KBM-7 (cell line): Measurements from ENCODE around the gene SULT2B1.
"Not testable (repeated sequence)": the region's sequence is repeated elsewhere in the genome, so short reads cannot be mapped to it uniquely, and the experiment has no call there.

Source experiments
- DNase-seq: peaks from one replicate; pipeline ENCODE4 v3.0.0-alpha.2; 2015
- in situ Hi-C: fragments of 300-500 bp; cut with MboI; formaldehyde crosslinking; loops from 2 replicates; pipeline ENCODE4 v1.14.3; 2020; ENCODE audit warnings: low sequenced_read_pairs, low pct_unique_long_range_greater_than_20kb, mixed read lengths

Gene SULT2B1

DNA sequence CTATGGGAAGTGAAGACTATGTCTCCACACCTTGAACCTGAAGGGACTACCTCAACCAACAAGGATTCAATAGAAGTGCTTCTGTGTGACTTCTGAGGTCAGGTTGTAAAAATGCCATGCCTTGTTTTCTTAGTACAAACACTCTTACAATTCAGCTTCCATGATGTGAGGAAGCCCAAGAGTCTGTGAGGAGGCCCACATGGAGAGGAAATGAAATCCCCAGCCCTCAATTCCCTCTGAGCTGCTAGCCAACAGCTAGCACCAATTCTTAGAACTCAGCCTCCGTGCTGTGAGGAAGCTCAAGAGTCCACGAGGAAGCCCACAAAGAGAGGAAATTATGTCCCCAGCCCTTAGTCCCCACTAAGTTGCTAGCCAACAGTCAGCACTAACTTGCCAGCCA is 27.8 kb upstream of the SULT2B1 start:
- DNase-seq: no peak
- in situ Hi-C loops: no loop called here

DNA sequence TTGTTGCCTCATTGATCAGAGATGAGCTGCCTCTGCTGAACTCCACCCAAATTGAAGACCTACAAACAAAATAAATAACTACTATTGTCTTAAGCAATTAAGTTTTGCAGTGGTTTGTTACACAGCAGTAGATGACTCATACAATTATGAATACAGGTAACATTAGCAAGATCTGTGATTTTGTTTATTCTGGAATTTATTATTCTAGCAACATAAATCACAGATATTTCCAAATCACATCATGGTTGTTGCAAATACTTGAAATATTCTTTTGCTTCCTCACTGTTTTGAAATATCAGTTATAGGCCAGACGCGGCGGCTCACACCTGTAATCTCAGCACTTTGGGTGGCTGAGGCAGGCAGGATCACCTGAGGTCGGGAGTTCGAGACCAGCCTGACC is 27.2 kb upstream of the SULT2B1 start:
- in situ Hi-C loops: no loop called here

DNA sequence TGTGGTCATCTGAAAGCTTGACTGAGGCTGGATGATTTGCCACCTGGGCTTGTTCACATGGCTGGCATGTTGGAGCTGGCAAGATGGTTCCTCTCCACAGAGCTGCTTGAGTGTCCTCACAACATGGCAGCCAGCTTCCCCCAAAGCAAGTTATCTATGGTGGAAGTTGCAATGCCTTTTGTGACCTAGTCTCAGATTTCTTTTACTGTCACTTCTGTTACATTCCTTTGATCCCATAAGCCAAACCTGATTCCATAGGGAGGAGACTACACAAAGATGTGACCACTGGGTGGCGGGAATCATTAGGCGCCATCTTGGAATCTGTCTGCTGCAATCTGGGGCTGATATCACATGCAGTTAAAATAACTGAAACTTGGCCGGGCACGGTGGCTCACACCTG is 22.8 kb upstream of the SULT2B1 start:
- in situ Hi-C loops: no loop called here
- DNase-seq: no peak

More for the DNA sequence above, 27.2 kb upstream of the SULT2B1 start:
- DNase-seq: no peak

DNA sequence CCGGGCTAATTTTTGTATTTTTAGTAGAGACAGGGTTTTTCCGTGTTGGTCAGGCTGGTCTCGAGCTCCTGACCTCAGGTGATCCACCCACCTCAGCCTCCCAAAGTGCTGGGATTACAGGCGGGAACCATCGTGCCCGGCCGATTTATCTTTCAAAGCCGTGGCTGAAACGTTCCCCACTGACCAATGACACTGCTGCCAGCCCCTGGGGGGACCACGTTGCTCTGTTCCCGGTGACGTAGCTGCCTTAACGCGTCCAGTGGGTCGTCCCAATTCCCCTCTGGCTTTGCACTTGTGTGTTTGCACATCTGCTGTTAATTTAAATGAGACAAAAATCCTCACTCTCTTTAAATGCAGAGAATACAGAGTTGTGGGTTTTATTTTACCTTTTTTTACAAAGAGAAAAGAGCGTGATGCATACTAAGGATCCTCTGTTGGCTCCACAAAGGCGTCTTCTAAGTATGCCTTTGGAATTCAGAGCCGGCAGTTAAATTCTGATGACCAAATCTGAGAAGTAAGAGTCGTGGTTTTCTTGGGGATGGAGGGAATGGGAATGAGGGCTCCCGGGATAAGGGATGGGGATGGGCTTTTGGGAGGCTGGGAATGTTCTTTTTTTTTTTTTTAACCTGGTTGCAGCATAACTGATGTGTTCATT is 21.8 kb upstream of the SULT2B1 start:
- no peak for DNase-seq

DNA sequence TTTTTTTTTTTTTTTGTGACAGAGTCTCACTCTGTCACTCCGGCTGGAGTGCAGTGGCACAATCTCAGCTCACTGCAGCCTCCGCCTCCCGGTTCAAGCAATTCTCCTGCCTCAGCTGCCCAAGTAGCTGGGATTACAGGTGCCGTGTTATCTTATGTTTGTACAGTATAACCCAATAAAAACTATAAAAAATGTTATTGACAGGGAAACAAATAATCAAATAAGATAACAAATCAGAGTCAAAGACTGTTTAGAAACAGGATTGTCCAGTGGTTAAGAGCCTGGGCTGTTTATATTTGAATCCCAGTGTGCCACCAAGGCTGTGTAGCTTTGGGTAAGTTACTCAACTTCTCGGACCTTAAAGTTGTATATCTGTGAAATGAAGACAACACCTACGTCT is 21.2 kb upstream of the SULT2B1 start:
- no peak for DNase-seq

More for the DNA sequence above, 21.8 kb upstream of the SULT2B1 start:
- in situ Hi-C loops: no loop called here

GRCh38 chr19:48533770-48534169 is 18.2 kb upstream of the SULT2B1 start:
- no peak for DNase-seq
- in situ Hi-C loops: no loop called here

More for the DNA sequence above, 21.2 kb upstream of the SULT2B1 start:
- in situ Hi-C loops: no loop called here

- in situ Hi-C loops: no loop called here
- no peak for DNase-seq
Observed at GRCh38 chr19:48537541-48537940, 14.4 kb upstream of the SULT2B1 start.

- in situ Hi-C loops, DNase-seq: not testable (repeated sequence)
Observed at GRCh38 chr19:48538057-48538456, 13.9 kb upstream of the SULT2B1 start.

- in situ Hi-C loops: no loop called here
- DNase-seq: no peak
Observed at GRCh38 chr19:48539503-48540096, 12.4 kb upstream of the SULT2B1 start.

- in situ Hi-C loops: no loop called here
- DNase-seq: no peak
Observed at GRCh38 chr19:48540110-48540509, 11.9 kb upstream of the SULT2B1 start.

- in situ Hi-C loops: no loop called here
- DNase-seq: no peak
Observed at GRCh38 chr19:48541813-48542212, 10.2 kb upstream of the SULT2B1 start.

DNA sequence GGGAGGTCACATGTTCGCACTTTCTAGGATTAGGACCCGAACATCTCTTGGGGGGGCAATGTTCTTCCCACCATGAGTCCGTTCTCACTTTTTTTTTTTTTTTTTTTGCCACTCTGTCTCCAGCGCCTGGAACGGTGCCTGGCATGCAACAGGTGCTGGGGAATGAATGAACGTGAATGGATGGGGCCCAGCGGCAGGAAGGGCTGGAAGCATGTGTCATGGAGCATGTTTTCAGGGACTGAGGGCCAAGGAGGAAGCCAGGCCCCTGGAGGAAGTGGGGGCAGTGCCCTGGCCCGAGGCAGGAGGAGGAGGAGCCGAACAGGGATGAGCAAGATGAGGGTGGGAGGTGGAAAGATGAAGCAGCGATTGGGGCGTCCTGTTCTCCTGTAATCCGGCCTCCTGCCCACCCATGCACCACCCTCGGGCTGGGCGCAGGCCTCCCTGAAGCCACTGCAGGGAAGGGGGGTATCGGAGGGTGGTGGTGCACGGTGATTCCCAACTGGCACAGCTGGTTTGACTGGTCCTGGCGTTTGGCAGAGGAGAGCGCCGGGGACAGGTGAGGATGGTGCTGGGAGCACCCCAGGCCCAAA is 8.8 kb upstream of the SULT2B1 start:
- in situ Hi-C loops: no loop called here
- peak; percentile 76 for DNase-seq

GRCh38 chr19:48544856-48545750 is 6.9 kb upstream of the SULT2B1 start:
- in situ Hi-C loops: no loop called here

DNA sequence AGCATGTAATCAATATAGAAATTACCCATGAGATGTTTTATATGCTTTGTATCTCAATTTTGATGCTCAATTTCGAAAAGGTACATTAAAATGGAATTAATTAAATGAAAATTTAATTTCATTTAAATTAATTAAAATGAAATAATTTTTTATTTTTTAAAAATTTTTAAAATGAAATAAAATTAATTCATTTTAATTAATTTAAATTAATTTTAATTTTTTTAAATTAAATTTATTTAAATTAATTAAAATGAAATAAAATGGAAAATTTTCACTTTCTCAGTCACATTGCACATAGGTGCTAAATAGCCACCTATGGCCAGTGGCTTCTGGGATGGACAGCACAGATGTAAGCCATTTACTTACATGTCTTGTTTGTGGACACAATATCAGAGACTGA is 4.2 kb upstream of the SULT2B1 start:
- in situ Hi-C loops: no loop called here
- DNase-seq: no peak

More at GRCh38 chr19:48544856-48545750, 6.9 kb upstream of the SULT2B1 start:
- DNase-seq: no peak

DNA sequence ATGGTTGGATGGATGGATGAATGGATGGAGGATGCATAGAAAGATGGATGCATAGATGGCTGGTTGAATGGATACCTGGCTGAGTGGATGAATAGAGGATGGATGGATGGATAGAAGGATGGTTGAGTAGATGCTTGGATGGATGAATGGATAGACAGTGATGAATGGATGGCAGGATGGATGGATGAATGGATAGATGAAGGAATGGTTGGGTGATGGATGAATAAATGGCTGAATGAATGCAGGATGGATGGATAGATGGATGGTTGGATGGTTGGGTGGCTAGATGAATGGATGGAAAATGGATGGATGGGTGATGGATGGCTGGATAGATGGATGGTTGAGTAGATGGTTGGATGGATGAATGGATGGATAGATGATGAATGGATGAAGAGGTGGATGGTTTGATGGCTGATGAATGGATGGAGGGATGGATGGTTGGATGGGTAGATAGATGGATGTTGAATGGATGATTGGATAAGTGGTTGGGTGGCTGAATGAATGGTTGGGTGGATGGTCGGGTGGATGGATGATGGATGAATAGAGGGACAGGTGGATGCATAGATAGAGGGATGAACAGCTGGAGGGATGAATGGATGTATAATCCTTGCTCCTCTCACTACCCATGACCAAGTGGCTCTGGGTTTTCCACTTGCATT is 3.6 kb upstream of the SULT2B1 start:
- no peak for DNase-seq
- in situ Hi-C loops: no loop called here

GRCh38 chr19:48549380-48549779 is 2.6 kb upstream of the SULT2B1 start:
- in situ Hi-C loops: no loop called here

DNA sequence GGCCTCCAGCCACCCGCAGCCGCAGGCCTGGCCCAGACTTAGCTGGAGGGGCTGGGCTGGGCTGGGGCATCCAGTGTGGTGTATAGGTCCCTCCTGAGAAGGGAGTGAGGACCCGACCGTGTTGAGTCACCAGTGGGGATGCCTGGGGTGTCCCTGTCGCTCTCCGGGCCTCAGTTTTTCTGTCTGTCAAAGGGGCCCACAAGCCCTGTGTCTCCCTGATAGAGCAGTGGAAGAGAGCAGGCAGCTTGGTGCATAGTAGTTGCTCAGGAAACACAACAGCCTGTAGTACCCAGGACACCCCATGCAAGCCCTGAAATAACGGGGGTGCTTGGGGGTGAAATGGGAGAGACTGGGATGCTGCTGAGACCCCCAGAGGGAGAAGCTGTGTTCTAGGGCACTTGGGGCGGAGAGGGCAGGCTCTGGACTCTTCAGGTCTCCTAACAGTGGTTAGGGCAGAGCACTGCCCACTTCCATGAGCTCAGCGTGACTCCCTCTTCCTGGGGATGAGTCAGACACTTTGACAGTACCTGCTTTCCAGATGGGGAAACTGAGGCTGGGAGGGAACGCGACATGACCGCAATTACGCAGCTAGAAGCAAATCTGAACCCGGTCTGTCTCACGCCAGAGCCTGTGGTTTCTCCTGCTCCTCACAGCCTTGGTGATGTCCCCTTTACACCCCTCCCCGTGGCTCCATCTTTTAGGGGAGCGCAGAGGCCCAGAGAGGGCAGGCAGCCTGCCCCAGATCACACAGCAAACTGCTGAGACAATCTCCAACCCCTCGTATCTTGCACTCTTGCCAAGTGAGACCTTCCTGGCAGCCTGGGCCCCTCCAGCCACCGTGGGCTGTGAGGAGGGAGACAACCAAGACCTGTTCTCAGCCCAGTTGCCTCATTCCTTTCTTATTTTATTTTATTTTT is 692 bp downstream of the SULT2B1 start:
- no peak for DNase-seq
- in situ Hi-C loops: no loop called here

More at GRCh38 chr19:48549380-48549779, 2.6 kb upstream of the SULT2B1 start:
- DNase-seq: no peak

DNA sequence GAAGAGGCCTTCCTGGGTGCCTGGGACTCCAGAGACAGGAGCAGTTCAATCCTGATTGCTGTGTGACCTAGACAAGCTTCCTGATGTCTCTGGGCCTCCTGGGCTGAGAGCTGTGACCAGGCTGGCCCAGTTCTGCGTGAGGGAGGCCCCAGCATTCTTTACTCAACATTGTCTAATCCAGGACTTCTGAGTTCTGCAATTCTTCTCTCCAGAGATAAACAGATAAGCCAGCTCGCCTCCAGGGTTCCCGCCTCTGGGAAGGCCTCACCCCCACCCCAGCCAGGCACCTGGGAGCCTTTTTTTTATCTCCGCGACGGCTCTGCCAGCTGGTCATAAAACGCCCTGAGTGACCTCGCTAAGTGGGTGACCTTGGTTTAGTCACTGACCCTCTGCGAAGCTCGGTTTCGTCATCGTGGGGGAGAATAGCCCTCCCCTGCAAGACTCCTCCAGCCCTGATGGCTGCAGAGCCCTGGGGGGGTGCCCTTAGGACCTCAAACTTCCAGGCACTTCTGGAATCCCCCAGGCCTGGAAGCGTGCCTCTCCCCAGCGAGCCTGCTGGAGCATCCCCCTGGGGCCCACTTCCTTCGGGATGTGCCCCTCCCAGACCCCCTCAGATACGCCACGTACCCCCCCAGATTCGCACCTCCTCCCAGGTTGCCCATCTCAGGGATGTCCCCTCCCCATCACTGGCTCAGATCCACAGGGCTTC is 1.9 kb downstream of the SULT2B1 start:
- in situ Hi-C loops: no loop called here
- DNase-seq: peak; percentile 19
